HG02763 (cell line): ENCODE data around the gene KLHL8.
"Not testable (repeated sequence)": the region's sequence is repeated elsewhere in the genome, so short reads cannot be mapped to it uniquely, and the experiment has no call there.

Experiments
- ATAC-seq: cut with Tn5 transposase; IDR thresholded peaks from one replicate; pipeline ENCODE4 v1.9.1; 2021; ENCODE audit warnings: mild to moderate bottlenecking, moderate library complexity; ENCODE audit not compliant: unreplicated experiment

The KLHL8 gene

GRCh38 chr4:87228262-87228860 is 7.9 kb upstream of the KLHL8 start:
- no peak for ATAC-seq

DNA sequence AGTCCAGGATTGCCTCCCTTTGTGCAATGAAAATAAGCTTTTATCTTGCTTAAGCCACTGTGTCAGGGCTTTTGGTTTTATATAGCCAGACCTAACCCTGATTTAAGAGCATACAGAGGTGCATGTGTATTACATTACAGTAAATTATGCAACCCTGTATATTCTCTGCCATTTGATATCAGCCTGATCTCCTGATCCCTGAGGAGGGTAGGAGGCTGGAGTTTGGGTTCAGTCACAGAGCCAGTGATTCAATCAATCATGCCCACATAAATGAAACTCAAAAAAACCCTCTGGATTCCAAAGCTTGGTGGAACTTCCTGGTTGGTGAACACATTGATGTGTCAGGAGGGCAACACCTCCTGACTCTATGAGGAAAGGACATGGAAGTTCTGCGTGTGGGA is 7.3 kb upstream of the KLHL8 start:
- ATAC-seq: no peak

- no peak for ATAC-seq
These were observed 5.5 kb upstream of the KLHL8 start for GRCh38 chr4:87225936-87226335.

GRCh38 chr4:87224141-87224923 is 3.9 kb upstream of the KLHL8 start:
- ATAC-seq: no peak

DNA sequence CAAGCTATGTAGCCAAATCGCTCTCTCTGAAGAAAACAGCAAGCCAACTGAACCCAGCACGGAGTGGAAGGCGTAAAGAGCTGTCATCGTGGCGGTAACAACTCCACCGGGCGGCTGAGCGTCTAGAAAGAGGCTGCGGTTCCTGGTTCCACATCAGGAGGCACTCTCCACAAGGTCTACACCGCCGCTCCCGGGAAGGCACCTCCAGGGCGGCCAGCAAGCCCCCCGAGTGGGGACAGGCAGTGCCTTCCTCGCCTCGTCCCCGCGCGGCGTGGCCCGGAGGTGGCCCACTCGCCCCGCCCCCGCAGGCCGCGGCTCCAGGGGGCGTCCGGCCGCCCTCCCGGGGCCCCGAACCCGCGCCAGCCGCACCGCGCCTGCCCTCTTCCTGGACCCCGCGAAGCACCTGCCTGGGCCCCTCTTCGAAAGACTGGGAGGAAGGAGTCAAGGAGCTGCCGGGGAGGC is 755 bp downstream of the KLHL8 start:
- ATAC-seq: peak; percentile 34

DNA sequence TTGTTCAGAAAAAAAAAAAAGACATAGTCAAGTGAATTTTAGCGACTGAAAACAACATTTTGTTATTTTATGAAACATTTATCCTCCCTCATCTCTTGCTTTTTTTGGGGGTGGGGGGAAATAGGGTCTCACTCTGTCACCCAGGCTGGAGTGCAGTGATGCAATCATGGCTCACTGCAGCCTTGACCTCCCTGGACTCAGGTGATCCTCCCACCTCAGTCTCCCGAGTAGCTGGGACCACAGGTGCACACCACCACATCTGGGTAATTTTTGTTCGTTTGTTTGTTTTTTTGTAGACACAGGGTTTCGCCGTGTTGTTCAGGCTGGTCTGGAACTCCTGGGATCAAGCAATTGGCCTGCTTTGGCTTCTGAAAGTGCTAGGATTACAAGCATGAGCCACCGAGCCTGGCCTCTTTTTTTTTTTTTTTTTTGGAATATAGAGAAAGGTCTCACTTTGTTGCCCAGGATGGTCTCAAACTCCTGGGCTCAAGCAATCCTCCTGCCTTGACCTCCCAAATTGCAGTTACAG is 3.1 kb downstream of the KLHL8 start:
- not testable (repeated sequence) for ATAC-seq

DNA sequence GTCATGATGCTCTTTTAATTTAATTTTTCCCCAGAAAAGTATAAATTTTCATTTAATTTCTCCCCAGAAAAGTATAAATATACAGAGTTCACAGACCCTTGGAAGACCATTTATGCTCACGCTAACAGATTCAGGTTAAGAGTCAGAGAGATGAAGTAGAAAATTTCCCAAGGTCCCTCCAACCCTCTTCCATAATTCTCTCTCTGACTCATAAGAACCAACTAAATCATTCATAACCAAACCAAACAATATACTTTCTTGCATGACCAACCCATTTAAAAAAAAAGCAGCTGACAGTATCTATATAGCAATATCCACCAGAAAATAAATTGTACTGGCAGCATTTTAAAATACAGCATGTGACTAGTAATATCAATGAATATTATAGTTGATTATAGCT is 3.9 kb downstream of the KLHL8 start:
- no peak for ATAC-seq

GRCh38 chr4:87213421-87214075 is 6.9 kb downstream of the KLHL8 start:
- ATAC-seq: no peak

DNA sequence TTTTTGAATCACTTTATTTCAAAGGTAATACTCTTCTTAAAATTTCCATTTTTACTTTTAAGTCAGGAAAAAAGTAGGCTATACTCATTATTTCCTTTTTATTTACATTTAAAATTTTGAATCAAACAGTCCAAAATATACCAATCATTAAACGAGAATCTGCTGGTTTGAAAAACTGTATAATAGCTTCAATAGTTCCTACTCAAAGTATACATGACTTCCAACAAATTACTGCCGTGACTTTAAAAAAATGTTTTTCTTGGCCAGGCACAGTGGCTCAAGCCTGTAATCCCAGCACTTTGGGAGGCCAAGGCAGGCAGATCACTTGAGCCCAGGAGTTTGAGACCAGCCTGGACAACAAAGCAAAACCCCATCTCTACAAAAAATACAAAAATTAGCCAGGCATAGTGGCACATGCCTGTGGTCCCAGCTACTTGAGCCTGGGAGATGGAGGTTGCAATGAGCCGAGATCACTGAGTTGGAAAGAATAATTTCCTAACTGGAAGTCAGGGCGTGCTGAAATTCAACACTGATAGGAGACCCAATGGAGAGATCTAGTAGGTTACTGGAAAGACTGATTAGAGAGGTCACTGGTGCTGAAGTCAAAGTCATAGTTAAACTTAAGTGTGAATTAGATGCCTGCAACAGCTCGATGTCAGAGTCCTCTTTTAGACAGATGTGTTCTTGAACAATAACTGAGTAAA is 9.0 kb downstream of the KLHL8 start:
- ATAC-seq: no peak

- ATAC-seq: peak; percentile 54
These were observed 10.7 kb downstream of the KLHL8 start for GRCh38 chr4:87209696-87210095.

DNA sequence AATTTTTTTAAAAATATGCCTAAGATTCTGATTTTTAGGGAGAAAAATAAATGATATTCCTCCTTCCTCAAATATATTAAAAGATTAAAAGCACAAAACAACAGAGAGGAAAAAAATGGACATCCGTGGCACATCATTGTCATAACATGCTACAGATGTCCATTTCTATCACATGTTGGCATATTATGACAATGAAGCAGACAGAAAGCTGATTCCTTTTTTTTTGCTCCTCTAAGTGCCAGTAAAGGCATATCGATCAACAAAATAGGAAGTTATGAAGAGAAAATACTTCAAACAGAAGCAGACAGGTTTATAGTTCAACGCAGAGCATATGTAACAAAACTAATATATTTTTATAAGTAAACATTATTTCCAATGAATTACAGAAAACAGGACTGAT is 11.2 kb downstream of the KLHL8 start:
- peak; percentile 16 for ATAC-seq

GRCh38 chr4:87204559-87204958 is 15.9 kb downstream of the KLHL8 start:
- no peak for ATAC-seq

GRCh38 chr4:87196927-87197326 is 23.5 kb downstream of the KLHL8 start:
- no peak for ATAC-seq

- ATAC-seq: no peak
These were observed 24.3 kb downstream of the KLHL8 start for GRCh38 chr4:87196146-87196545.

GRCh38 chr4:87193958-87194675 is 26.3 kb downstream of the KLHL8 start:
- no peak for ATAC-seq

DNA sequence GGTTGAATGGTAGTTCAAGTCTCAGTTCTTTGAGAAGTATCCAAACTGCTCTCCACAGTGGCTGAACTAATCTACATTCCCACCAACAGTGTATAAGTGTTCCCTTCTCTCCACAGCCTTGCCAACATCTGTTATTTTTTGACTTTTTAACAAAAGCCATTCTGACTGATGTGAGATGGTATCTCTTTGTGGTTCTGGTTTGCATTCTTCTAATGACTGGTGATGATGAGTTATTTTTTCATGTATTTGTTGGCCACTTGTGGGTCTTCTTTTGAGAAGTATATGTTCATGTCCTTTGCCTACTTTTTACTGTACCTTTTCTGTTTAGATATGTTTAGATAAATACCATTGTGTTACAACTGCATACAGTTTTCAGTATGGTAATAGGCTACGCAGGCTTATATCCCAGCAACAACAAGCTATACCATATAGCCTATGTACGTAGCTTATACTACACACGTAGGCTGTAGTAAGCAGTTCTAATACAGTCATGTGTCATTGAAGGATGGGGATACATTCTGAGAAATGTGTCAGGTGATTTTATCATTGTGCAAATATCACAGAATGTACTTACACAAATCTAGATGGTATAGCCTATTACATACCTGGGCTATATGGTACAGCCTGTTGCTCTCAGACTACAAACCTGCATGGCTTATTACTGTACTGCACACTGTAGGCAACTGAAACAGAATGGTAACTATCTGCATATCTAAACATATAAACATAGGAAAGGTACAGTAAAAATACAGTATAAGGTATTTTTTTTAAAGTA is 28.1 kb downstream of the KLHL8 start:
- no peak for ATAC-seq

DNA sequence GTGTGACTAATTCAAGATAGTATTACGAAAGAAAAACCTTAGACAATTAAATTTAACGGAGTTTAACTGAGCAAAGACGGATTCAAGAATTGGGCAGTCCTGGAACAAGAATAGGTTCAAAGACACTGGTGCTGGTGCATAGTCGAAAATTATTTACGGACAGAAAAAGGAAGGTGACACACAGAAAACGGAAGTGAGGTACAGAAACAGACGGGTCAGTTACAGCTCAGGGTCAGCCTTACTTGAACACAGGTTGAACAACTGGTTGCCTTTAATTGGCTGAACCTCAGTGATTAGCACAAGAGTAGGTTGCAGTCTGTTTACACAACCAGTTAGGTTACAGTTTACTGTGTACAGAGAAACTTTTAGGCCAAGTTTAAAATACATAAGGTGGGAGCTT is 31.5 kb downstream of the KLHL8 start:
- no peak for ATAC-seq

GRCh38 chr4:87188048-87188447 is 32.4 kb downstream of the KLHL8 start:
- no peak for ATAC-seq

DNA sequence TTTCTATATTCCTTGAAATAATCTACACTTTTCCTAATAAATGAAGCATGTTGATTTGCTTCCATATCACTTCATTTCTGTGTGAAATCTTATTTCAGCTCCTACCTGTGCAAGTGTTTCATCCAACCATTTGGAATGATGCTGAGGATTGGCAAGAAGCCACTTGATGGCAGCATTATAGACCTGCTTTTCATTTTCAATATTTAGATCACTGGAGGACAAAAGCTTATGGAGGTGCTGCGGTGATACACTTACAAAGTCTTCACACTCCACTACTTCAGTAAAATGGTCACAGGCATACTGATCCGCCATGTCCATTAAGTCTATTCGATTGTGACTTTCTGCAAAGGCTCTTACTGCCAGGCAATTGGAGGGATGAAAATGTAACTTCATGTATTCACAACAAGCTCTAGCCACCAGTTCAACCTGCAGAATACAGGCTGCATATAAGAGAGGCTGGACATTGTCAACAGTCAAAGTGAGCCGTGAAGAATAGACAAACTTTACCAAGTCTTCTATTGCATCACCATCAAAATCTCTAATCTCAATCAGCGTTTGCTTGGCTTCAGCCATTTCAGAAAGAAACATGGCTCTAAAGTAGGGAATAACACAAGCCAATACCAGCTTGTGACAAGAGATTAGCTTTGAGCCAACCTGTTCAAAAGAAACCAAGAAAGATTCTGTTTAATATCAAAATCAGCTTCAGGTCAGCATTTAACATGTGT is 35.1 kb downstream of the KLHL8 start:
- ATAC-seq: no peak
